Pancreas (tissue), 10 donors: Measurements from ENCODE around the gene CCDC188. TPM values are rescaled to one million over a fixed set of nuclear protein-coding genes. Genes with fewer than 3 reads are reported as not detected.
A peak's percentile ranks its signal among the peaks of the same experiment; 100 is the strongest.

Source experiments
- ATAC-seq, 4 donors: fragments of 200-7000 bp; cut with Tn5 transposase; one replicate each; pipeline versions ENCODE4 v1.8.0 to v1.9.1; 2020; ENCODE audit warnings: mild to moderate bottlenecking in 4 of 4, moderate library complexity in 4 of 4
- DNase-seq, 6 donors: peaks; one replicate each; pipeline ENCODE4 v3.0.0-alpha.2; 2020
- FAIRE-seq: peaks from 2 replicates; lab custom pipeline; 2012; peaks lifted over from hg19 to GRCh38; lab: Jason Lieb, UNC
- H3K27ac ChIP-seq, 4 donors: fragments of 200-600 bp; sonication (generic); 1 replicate in 3 of 4; 2 replicates in 1 of 4; pipeline versions ENCODE4 v1.5.0 to v1.8.0; 2020
- H3K27me3 ChIP-seq, 4 donors: fragments of 200-600 bp; one replicate each; pipeline ENCODE4 v1.8.0; 2021
- H3K36me3 ChIP-seq, 3 donors: fragments of 200-600 bp; sonication (generic) in 1 of 3; one replicate each; pipeline versions ENCODE4 v1.5.0 to v1.8.0; 2020 to 2021
- H3K4me1 ChIP-seq, 3 donors: fragments of 200-600 bp; one replicate each; pipeline ENCODE4 v1.8.0; 2021
- H3K4me3 ChIP-seq, 4 donors: fragments of 200-600 bp; sonication (generic) in 2 of 4; one replicate each; pipeline versions ENCODE4 v1.5.0 to v1.8.0; 2020 to 2021
- H3K9me3 ChIP-seq, 4 donors: fragments of 200-600 bp; one replicate each; pipeline ENCODE4 v1.8.0; 2021
- WGBS, 2 donors: extraction: QIAGEN DNeasy Blood & Tissue Kit; methylation state at CpG; one replicate each; pipeline ENCODE4 v1.1.7; 2013; 5-methylcytosine and 5-hydroxymethylcytosine counted together
- intact Hi-C, 3 donors: fragments of 100-400 bp; cut with DNase I; formaldehyde crosslinking; loops; one replicate each; pipeline versions ENCODE4 v1.11.1 to v1.14.2; 2022
- polyA plus RNA-seq, 2 donors: library from polyadenylated mRNA; stranded (reverse); fragments of 200-250 nt; gene quantifications; one replicate each; pipeline ENCODE4 v1.2.3, GENCODE V29; 2013
- total RNA-seq, 6 donors: library from RNA; stranded (reverse); fragmentation: NEBNext Ultra II Directional in 4 of 6; extraction: Animal tissue kit (Norgen Biotek cat#: 25700) in 4 of 6; gene quantifications; one replicate each; pipeline versions ENCODE4 v1.2.1 to v1.2.4, GENCODE V29; 2021 to 2023
- TF ChIP-seq, protein P1 (sequence below), 4 donors: fragments of 200-600 bp; sonication (generic) in 3 of 4; IDR thresholded peaks; one replicate each; pipeline versions ENCODE4 v1.5.0 to v1.8.0; 2021; ENCODE audit warnings: antibody characterized with exemption in 4 of 4
- donor health status: healthy with polysubstance abuse.
- donor health status: DM: no; HTN: no; CAD: no; lungs with moderate emphysema.
- donor health status: DM: no; HTN: no; CAD: no.
- donor health status: control.
- donor health status: control.
- donor health status: Bipolar disorder and iron deficiency.
- donor health status: DM: yes; HTN: yes; CAD: no.
- donor health status: DM: no; HTN: no; CAD: no.
- donor health status: DM: no; HTN: no; CAD: no.
- donor health status: DM: yes; HTN: yes; CAD: no.

CCDC188 gene
- total and polyA plus RNA-seq, 8 donors, result 0.31 to 7.1 (median 0.44) TPM; not detected in 1

DNA sequence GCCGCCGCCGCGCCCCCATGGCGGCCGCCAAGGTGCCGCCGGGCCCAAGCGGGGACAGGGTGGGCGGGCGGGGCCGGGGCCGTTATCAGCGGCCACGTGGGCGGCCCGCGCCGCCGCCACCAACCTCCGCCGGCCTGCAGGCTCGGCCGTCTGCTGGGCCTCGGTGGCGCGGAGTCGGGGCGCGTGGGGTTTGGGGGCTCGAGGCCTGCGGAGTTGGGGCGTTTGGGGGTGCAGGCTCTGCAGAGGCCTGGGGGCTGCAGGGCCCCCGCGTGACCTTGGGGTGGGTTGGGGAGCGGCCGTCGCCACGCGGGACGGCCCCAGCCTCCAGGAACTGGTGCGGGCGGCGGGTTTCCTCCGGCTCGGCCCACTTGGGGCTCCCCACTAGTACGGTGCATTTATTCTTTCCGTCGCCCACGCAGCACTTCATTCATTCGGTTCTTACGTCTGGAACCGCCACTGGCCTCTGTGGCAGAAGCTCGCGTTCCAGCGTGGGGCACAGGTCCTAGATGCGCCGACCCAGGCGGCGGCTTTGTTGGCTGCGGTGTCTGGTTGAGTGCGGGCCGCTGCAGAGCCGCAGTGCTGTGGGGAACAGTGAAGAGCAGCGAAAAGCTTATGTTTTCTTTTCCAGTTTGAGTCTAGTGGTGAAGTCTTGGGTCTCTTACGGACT lies 33.1 kb downstream of the CCDC188 start:
- DNase-seq (peak in 4 of 6 donors; percentile 50 to 82 (median 72)), FAIRE-seq (no peak), ATAC-seq (peak in 1 of 4 donors; percentile 13)
- H3K27ac ChIP-seq, result peak overlapping the region in 2 of 4 donors; percentile 44 to 79
- TF ChIP-seq, protein P1, sequence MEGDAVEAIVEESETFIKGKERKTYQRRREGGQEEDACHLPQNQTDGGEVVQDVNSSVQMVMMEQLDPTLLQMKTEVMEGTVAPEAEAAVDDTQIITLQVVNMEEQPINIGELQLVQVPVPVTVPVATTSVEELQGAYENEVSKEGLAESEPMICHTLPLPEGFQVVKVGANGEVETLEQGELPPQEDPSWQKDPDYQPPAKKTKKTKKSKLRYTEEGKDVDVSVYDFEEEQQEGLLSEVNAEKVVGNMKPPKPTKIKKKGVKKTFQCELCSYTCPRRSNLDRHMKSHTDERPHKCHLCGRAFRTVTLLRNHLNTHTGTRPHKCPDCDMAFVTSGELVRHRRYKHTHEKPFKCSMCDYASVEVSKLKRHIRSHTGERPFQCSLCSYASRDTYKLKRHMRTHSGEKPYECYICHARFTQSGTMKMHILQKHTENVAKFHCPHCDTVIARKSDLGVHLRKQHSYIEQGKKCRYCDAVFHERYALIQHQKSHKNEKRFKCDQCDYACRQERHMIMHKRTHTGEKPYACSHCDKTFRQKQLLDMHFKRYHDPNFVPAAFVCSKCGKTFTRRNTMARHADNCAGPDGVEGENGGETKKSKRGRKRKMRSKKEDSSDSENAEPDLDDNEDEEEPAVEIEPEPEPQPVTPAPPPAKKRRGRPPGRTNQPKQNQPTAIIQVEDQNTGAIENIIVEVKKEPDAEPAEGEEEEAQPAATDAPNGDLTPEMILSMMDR (IDR thresholded peaks at IDR 0.05), result no peak
- H3K4me1 ChIP-seq, result peaks cover 0 to 26% (median 7%) of the 10 kb centered on the region in 3 donors
- 1% methylated on average over 35 to 66 of the region's 66 CpGs for WGBS, 2 donors
- no peaks in the 10 kb centered on the region for H3K36me3 ChIP-seq
- H3K9me3 ChIP-seq, result no peaks in the 10 kb centered on the region
- peak overlapping the region; percentile 63 to 77 (median 74) for H3K4me3 ChIP-seq
- intact Hi-C loops, result no loop called here
- no peaks in the 10 kb centered on the region for H3K27me3 ChIP-seq

DNA sequence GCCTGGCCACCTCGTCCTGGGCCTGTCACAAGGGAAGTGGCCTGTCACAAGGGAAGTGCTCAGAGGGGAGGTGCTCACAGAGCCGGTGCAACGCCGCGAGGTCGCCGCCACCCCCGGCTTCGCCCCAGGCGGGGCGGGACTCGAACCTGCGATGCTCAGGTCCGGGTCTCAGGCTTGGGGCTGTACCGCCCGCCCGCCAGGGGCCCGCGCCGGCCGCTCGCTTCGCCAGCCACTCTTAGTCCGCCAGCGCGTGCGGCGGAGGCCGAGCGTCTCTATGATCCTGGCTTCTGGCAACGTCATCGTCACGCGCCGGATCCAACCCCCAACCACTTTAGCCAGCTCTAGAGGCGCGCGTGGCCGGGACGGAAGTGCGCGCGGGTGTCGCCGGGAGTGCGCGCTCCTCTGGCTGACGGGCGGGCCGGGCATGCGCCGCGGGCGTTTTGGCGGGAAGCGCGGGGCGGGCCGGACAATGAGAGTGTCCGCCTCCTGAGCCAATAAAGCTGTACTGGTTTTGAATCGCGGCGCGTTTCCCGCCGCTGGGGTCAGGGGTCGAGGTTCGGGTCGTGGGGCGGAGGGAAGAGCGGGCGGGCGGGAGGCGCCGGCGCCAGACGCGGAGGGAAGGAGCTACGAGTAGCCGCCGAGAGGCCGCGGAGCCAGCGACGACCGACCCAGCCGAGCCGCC lies 33.8 kb downstream of the CCDC188 start, which contains the start of gene TRMT2A:
Gene TRMT2A, minus strand, starts transcription at position 276 of the 682 bp plus-strand sequence. CDS start 320 bp downstream, outside the sequence.
- WGBS, 2 donors, result 0% methylated on average over 65 to 88 of the region's 88 CpGs
- FAIRE-seq (no peak), DNase-seq (peak; percentile 97 to 99 (median 98)), ATAC-seq (peak; percentile 89 to 94 (median 92))
- Histone ChIP-seq H3K4me1 (peaks cover 6 to 33% (median 12%) of the 10 kb centered on the region in 3 donors), H3K27ac (peak within 1 kb of the TSS; percentile 78 to 84 (median 79)), H3K4me3 (peak within 1 kb of the TSS; percentile 63 to 77 (median 74)), H3K36me3 (no peaks in the 10 kb centered on the region), H3K9me3 (no peaks in the 10 kb centered on the region), H3K27me3 (no peaks in the 10 kb centered on the region)
- intact Hi-C loops, result no loop called here
- TF ChIP-seq, protein P1 (IDR thresholded peaks at IDR 0.05), result peak in 1 of 4 donors; percentile 9

DNA sequence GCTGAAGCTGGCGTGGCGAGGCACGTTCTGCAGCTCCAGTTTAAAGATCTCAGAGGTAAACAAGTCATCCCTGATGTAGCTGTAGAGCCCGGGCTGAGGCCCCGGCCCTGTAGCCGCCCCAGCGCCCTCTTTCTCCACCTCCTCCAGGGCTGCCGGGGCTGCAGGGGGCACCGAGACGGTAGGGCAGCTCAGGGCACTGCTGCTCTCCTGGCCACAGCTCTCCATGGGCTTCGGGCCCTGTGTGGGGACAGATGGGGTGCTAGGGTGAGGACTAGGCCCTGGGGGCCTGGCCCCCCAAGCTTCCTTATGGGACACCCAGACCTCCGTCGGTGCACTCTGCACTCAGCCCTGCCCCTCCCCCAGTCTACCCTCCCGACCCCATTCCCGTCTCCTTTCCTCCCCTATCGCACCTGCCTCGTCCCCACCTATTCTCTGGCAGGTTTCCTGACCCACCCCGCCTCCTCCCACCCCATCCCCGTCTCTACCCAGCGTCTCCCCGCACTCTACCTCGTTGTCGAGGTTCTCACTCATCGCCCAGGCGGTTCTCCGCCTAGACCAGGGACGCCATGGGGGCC lies 34.4 kb downstream of the CCDC188 start:
- intact Hi-C loops, result no loop called here

DNA sequence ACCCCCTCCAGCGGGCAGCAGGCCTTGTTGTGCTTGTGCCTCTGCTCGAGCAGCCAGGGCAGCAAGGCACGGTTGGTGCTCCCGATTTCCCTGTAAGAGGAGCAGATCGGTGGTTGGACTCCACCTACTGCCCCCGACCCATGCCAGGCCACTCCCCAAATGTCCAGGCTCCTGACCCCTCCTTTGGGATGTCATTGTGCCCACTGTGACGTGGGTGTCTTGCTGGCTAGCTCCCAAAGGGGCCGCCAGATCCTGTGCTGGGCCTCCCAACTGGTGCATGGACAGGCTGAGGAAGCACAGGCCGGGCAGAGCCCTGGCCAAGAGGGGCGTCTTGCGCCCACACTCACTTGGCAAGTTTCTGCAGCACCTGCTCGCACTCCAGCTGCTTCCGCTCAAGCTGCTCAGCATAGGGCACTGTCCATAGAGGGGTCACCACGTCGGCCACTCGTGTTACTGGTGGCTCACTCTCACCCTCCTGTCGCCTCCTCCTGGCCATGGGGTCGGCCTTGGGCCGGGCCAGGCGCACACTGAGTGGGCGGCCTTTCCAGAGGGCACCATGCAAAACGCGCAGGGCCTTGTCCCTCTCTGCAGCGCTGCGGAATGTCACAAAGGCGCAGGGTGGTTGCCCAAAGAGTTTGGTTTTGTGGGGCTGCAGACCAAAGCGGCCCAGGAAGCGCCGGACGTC lies 35.0 kb downstream of the CCDC188 start, which contains the start of gene RANBP1:
Gene RANBP1, plus strand, starts transcription at position 414 of the 685 bp plus-strand sequence. Its CDS starts 81 bp downstream, at position 495.
- peak within 1 kb of the TSS; percentile 63 to 77 (median 74) for H3K4me3 ChIP-seq

More for the DNA sequence above, 34.4 kb downstream of the CCDC188 start:
- WGBS, 2 donors, result 4 to 5% methylated on average over 22 to 27 of the region's 27 CpGs
- H3K27me3 ChIP-seq, result no peaks in the 10 kb centered on the region
- TF ChIP-seq, protein P1 (IDR thresholded peaks at IDR 0.05), result no peak
- ATAC-seq (peak; percentile 1 to 13 (median 2)), DNase-seq (peak in 3 of 6 donors; percentile 52 to 72 (median 56)), FAIRE-seq (no peak)
- H3K4me3 ChIP-seq, result peak overlapping the region; percentile 63 to 77 (median 74)
- no peaks in the 10 kb centered on the region for H3K36me3 ChIP-seq
- H3K9me3 ChIP-seq, result no peaks in the 10 kb centered on the region
- H3K4me1 ChIP-seq, result peaks cover 10 to 36% (median 12%) of the 10 kb centered on the region in 3 donors
- peak overlapping the region; percentile 78 to 84 (median 79) for H3K27ac ChIP-seq

More for the DNA sequence above, 35.0 kb downstream of the CCDC188 start, which contains the start of gene RANBP1:
- intact Hi-C loops, result no loop called here
- ATAC-seq (no peak), FAIRE-seq (no peak), DNase-seq (peak in 4 of 6 donors; percentile 49 to 84 (median 61))
- TF ChIP-seq, protein P1 (IDR thresholded peaks at IDR 0.05), result no peak
- no peaks in the 10 kb centered on the region for H3K27me3 ChIP-seq
- H3K9me3 ChIP-seq, result no peaks in the 10 kb centered on the region
- no peaks in the 10 kb centered on the region for H3K36me3 ChIP-seq
- H3K27ac ChIP-seq, result peak within 1 kb of the TSS; percentile 78 to 84 (median 79)
- H3K4me1 ChIP-seq, result peaks cover 10 to 38% (median 12%) of the 10 kb centered on the region in 3 donors
- 39 to 49% methylated on average over 30 of the region's 30 CpGs for WGBS, 2 donors
